ENCODE measurements around the gene C1orf167.

C1orf167 gene

DNA sequence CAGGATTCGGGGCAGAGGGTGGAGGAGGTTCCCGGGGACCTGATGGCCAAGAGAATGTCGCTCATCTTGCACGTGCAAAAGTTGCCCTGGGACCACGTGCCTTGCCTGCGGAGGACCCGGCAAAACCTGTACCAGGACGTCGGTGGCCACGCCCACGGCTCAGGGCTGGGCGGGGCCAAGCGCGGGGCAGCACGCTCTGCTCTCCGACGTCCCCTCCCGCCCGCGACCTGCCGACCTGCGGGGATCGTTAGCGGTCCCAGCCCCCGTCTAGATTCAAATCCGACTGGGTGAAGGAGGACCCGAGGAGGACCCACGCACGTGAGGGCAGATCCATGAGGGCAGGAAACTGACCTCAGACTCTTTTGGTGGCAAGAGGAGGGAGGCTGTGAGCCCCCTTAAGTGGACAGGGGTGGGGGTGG is at the start of gene C1orf167:
Gene C1orf167, plus strand, starts transcription at position 206 of the 419 bp plus-strand sequence. CDS start 2,208 bp downstream, outside the sequence.
- DNase-seq = no peak

DNA sequence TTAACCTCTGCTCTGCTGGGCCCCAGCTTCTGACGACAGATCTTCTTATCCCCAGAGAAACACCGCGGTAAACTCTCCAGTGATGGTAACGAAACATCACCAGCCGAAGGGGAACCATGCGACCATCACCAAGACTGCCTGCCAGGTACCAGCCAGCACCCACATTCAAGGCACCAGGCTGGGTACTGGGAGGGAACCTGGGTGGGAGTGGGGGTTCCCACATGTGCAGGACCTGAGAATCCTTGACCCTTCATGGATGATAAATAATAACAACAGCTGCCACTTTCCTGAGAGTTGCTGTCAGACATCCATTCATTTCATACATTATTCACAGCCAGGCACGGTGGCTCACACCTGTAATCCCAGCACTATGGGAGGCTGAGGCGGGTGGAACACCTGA is 49.7 kb upstream of the C1orf167 start:
- DNase-seq = no peak

DNA sequence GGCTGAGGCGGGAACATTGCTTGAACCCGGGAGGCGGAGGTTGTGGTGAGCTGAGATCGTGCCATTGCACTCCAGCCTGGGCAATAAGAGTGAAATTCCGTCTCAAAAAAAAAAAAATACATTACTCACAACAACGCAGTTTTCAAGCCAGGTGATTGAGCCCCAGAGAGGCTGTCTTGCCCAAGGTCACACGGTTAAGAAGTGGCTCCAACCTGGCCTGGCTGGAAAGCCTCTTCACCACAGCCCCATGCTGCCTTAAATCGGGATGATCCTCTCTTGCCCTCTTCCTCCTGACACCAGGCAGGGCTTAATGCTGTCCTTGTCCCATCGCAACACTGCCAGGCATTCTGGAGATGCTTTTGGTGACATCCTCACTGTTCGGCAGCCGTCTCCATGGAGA is 48.9 kb upstream of the C1orf167 start:
- no peak for DNase-seq

DNA sequence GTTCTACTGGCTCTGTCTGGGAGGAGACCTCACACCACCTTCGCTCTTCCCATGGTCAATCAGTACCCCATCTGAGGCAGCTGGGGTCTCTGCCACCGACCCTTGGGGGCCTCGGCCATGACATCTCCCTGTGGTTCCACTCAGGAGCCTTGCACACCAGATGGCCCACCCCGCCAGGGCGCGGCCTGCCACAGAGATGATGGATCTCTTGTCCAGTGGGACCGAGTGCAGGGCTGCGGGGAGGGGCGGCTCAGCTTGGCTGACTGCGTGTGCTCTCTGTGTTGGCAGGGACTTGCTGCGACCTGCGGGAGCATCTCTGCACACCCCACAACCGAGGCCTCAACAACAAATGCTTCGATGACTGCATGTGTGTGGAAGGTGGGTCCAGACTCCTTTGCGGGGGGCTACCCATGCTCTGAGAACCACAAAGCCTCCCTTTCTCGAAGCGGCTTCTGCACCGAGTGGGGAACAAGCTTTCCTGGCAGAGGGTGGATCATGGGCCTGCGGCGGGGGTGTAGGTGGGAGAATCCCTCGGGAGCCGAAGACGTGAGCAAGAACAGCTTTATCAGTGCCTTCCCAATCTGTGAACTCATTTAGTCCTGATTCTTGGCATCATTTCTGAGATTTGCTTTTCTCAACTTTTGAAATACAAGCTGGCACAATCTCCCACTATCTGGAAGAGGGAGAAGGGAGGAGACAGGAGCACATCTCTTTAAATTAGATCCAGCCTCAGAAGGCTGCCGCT is 47.0 kb upstream of the C1orf167 start:
- no peak for DNase-seq

DNA sequence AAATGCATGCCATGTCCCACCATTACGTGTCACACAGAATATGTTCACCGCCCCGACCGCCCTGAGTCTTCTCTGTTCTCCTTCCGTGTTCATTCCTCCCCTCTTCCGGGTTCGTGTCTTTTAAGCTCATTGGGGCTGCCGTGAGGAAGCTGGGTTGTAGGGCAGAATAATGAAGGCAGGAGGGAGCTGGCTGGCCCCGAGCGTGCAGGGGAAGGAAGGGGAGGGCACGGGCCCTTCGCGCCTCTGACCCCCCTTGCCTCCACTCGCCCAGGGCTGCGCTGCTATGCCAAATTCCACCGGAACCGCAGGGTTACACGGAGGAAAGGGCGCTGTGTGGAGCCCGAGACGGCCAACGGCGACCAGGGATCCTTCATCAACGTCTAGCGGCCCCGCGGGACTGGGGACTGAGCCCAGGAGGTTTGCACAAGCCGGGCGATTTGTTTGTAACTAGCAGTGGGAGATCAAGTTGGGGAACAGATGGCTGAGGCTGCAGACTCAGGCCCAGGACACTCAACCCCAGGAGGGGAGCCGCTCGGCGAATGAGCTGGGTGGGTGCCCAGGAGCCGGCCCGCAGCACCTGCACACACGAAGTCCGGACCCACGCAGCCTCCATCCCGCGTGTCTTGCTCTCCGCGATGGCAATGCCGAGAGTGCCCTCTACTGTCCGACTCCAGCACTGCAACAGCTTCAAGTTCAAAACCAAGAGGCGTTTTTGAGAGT is 42.5 kb upstream of the C1orf167 start:
- DNase-seq = peak; percentile 52 to 62

DNA sequence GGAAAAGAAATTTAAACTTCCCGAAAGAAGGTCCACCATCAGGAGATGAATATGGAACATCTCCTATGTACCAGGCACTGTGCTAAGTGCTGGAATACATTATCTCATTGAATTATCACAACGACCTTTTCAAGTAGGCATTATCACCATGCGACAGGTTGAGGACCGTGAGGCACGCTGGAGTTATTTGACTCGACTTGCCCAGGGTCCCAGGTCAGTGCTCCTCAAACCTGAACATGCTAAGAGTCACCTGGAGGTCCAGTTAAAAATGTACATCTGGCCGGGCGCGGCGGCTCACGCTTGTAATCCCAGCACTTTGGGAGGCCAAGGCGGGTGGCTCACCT is 42.0 kb upstream of the C1orf167 start:
- DNase-seq = no peak

- no peak for DNase-seq
Observed at GRCh38 chr1:11720525-11720924, 41.5 kb upstream of the C1orf167 start.

DNA sequence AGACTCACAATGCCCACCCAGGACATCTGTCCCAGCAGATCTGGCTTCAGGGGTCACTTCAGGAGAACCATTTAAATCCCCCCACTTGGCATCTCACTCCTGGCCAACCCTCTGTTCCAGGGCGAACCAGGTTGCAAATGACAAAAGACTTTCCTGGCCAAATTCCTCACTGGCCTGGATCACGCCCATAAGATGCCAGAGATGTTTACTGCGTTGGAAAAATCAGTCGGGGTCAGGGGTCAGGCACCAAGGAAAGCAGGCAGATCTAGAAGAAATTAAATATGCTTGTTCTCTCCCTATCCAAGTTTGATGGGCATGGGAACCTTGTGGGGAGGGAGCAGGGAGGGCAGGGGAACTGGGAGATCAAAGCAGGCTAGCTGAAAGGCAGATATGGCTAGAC is 40.7 kb upstream of the C1orf167 start:
- no peak for DNase-seq

DNA sequence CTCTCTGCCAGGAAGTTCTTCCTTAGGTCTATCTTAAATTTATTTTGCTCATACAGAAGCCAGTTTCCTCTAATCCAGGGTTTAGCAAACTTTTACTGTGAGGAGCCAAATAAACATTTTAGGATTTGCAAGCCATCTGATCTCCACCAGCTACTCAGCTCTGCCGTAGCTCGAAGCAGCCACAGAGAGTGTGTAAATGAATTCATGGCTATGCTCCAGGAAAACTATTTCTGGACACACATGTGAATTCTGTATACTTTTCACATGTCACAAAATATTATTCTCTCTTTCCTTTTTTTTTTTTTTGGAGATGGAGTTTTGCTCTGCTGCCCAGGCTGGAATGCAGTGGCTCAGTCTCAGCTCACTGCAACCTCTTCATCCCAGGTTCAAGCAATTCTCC is 39.5 kb upstream of the C1orf167 start:
- no peak for DNase-seq

DNA sequence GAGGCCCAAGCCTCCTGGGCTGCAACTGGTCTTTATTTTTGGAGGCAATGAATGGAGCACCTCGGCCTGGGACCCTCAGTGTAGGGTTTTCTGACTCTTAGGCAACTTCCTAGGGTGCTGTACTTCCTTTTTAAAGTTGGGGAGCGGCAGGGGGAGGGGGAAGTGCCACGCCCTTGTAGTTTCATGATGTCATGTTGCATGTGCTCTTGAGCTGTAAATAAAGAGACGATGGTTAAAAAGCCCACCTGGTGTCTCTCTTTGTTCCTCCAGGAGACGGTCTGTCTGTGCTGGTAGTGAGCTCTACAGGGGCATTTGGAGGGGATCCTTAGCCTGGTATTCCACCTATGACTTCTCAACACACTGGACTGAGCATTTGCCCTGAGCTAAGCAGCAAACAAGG is 36.4 kb upstream of the C1orf167 start:
- no peak for DNase-seq

DNA sequence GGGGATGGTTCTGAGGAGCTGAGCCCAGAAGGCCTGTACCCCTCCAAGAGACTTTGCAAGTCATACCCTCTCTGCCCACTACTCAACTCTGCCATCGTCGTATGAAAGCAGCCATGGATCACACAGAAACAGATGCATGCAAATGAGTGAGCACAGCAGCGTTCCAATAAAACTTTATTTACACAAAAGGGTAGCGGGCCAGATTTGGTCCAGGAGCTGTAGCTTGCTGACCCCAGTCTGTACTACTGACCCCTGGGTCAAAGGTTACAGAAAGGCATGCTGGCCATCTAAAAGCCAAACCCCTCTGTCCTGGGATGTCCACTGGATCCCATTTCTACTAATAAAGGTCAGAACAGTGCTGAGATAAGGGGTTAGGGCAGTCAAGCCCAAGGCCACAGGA is 34.9 kb upstream of the C1orf167 start:
- no peak for DNase-seq

GRCh38 chr1:11728126-11728806 is 33.7 kb upstream of the C1orf167 start:
- DNase-seq = peak in 1 of 2 experiments; percentile 9

DNA sequence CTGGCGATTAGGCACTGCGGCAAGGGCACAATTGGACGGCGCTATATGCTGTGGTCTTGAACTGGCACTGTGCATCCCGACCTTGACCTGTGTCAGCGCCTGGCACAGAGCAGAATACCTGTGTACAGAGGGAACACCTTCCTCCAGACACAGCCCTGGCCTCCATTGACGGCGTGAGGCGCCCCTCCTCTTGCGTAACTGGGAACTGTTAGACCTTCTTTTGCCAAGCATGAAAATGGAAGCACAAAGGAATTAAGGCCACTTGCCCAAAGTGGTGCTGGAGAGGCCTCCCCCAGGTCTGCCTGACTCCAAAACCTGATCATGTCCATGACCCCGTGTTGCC is 32.9 kb upstream of the C1orf167 start:
- no peak for DNase-seq

- DNase-seq = no peak
Observed at GRCh38 chr1:11729498-11730428, 32.2 kb upstream of the C1orf167 start.

DNA sequence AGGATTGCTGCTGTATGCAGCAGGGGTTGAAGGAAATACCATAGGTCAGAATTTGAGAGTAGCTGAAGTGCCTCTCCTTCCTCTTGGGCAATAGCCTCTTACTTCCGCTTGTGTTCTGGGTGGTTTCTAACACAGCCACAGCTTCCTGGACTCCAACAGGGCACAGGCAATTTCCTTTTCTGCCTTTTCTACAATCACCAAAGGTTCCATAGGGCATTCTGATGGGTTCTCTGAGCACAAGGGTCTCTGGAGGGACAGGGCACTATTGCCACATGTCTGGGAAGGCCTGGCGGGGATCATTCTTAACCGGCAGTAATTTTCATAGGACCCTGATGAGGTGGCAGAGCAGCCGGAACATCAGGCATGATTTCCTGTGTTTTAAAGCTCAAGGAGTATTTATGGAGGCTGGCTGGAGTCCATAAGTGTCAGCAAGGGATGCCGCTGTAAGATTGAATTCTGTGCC is 31.5 kb upstream of the C1orf167 start:
- no peak for DNase-seq

DNA sequence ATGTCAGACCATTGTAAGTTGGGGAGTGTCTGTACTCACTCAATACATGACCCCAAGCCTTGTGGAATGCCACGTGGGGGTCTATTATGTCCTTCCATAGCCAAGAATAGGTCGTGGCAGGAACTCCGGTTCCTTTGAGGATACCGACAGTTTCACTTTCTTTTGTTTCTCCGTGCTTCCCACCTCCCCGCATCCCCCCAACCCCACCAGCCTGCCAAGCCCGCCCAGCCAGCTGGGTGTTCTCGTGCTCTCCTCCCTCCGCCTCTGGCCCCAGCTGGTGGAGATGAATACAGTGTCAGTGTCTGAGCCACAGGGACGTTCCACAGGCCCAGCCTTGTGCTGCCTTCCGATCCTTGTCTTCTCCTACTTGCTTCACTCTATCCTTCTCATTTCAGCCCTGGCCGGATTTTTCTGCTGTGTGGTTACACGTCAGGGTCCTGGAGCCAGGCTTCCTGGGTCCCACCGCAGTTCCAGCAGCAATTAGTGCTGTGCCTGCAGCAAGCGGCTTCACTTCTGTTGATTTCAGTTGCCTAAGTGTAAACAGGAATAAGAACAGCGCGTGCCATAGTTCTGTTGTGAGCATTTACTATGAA is 30.2 kb upstream of the C1orf167 start:
- DNase-seq = no peak

GRCh38 chr1:11733306-11733705 is 28.7 kb upstream of the C1orf167 start:
- no peak for DNase-seq

DNA sequence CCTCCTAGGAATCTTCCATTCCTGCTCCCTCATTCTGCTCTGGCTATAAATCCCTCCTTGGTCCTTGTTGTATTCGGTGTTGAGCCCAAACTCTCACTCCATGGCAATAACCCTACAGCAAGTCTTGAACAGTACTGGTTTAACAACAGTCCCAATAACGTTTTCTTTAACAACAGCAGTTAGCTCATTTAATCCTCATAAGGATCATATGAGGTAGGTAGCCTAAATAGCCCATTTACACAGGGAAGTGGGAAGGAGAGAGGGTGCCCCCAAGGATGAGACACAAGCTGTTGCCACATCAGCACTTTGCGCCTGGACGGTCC is 26.5 kb upstream of the C1orf167 start:
- DNase-seq = no peak

- DNase-seq = peak; percentile 78 to 91
Observed at GRCh38 chr1:11735854-11736745, 25.9 kb upstream of the C1orf167 start, which contains the start of gene AGTRAP. Gene AGTRAP, plus strand, starts transcription at chr1:11736136. Its CDS starts 73 bp downstream, at chr1:11736209.

- DNase-seq = peak in 1 of 2 experiments; percentile 49
Observed at GRCh38 chr1:11736746-11737639, 25.0 kb upstream of the C1orf167 start.

All from NCI-H2081 (cell line).